Left renal cortex interstitium (tissue), 4 donors: ENCODE results near the gene ZDHHC14. TPM values are rescaled to one million over a fixed set of nuclear protein-coding genes. Genes with fewer than 3 reads are reported as not detected.
"Not testable (repeated sequence)": the region's sequence is repeated elsewhere in the genome, so short reads cannot be mapped to it uniquely, and the experiment has no call there.

Source experiments
- DNase-seq, 4 donors: peaks; one replicate each; pipeline ENCODE4 v3.0.0-alpha.2; 2013; ENCODE audit warnings: low read depth in 4 of 4, low spot score in 2 of 4, missing footprints in 1 of 4
- polyA plus RNA-seq, 4 donors: library from polyadenylated mRNA; unstranded; fragments of 120-200 nt; gene quantifications; one replicate each; pipeline ENCODE4 v1.2.1, GENCODE V29; 2013; ENCODE audit not compliant: insufficient read length in 4 of 4

The ZDHHC14 gene
- polyA plus RNA-seq, 4 donors: 18.8 to 21.6 (median 19.9) TPM

DNA sequence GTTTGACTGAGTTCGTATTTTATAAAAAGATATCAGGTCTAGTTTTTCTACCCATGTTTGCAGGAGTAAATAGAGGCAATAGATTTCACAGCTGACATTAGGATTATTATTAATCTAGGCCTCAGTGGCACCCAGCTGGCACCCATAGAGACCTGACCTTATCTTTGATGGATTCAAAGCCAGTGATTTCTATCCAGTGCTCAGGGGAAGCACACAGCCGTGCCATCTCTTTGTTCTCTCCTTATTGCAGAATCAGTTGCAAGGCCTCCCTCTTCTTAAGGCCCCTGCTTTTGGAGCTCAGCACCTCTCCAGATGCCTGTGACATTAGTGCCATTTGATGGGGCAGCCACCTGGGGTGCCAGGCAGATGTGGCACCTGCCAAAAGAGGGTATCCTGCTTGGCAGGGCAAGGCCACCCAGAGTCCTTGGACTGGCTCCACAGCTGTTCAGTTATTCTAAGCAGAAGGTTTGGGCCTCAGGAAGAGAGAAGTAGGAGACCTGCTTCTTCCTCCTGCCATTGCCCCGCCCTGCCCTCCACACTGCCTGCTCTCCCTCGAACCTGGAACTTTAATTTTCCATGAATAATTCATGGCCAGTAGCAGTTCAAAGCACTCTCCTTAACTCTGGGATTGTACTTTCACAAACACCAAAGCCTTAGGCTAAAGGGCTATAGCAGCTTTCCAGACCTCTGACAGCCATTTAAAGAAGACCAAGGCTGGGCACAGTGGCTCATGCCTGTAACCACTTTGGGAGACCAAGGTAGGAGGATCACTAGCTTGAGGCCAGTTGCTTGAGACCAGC lies 206.3 kb downstream of the ZDHHC14 start:
- DNase-seq: no peak

DNA sequence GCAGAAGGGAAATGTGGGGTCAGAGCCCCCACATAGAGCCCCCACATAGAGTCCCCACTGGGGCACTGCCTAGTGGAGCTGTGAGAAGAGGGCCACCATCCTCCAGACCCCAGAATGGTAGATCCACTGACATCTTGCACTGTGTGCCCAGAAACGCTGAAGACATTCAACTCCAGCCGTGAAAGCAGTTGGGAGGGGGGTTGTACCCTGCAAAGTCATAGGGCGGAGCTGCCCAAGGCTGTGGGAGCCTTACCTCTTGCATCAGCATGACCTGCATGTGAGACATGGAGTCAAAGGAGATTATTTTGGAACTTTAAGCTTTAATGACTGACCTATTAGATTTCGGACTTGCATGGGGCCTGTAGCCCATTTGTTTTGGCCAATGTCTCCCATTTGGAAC lies 209.7 kb downstream of the ZDHHC14 start:
- not testable (repeated sequence) for DNase-seq

DNA sequence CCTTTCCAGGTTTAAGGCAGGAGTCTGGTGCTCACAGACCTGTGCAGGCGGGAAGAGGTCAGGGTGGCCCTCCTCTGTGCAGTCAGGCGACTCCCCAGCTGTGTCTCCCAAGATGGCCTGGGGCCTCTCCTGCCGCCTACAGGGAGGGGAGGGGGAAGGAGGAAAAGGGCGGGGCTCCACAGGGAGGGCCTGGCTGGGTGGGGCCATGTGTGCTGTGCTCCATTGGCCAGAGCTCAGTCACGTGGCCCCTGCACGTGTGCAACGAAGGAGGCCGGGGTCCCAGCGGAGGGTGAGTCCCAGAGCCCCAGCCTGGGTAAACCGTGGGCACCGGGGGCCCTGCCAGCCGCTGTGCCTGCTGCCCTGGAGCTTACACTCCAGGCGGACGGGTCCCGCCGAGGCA lies 211.6 kb downstream of the ZDHHC14 start:
- no peak for DNase-seq

DNA sequence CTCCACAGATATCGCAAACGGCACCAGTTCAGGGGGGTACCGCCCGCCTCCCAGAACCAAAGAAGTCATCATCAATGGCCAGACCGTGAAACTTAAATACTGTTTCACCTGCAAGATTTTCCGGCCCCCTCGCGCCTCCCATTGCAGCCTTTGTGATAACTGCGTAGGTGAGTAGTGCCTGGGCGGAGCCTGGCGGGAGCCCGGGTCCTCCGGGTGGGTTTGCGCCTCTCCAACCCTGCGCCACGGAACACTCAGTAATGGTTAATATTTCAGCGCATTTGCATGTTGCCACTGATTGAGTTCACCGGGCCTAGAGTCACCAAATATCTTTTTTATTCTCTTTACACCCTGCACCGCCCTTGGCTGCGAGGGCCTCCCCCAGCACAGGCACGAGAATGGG lies 212.0 kb downstream of the ZDHHC14 start:
- no peak for DNase-seq

DNA sequence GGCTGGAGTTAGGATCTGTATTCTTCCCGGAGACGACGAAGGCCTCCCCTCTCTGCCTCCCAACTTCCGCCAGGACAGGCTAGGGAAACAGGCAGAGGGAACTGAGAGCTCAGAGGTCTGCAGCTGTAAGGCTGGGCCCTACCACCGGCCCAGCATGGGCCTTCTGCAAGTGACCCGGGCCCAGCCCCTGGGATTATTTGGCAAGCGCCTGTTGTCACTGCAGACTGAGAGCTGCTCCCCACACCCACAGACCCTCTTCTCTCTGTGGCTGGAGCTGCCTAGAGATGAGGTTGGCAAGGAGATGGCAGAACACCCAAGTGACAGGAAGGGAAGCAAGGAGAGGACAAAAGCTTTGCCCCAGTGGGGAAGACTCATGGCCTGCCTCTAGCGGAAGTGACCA lies 212.6 kb downstream of the ZDHHC14 start:
- no peak for DNase-seq

DNA sequence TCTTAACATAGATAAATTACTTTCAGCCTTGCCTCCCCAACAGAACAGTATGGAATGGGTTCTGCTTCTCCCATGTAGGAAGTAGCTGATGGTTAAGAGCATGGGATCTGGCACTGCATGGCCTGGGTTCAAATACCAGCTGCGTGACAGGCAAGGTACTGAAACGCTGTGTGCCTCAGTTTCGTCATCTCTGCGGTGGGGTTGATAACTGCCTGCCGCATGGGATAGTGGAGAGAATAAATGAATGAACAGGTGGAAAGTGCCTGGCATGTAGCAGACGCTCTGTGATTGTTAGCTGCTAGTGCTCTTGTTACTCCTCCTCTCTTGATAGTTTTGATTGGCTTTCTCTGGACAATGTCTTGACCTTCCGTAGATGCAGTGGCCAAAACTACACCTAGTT lies 213.3 kb downstream of the ZDHHC14 start:
- DNase-seq: no peak

DNA sequence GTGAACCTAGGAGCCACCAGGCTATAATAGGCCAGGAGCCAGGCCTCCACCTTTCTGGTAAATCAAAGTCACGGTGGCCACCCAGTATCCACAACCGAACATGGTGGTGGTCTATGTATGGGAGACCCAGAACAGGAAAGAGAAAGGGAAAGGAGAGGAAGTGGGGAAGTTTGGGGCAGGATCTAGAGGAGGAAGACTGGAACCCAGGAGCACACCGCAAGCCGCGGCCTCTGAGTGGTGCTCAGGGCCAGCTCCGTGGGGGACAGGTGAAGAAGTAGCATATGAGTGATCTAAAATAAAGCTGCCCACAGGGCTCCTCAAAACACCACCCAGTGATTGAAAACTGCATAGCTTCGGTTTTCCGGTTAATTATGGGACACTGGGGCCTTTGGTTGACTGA lies 214.8 kb downstream of the ZDHHC14 start:
- no peak for DNase-seq

DNA sequence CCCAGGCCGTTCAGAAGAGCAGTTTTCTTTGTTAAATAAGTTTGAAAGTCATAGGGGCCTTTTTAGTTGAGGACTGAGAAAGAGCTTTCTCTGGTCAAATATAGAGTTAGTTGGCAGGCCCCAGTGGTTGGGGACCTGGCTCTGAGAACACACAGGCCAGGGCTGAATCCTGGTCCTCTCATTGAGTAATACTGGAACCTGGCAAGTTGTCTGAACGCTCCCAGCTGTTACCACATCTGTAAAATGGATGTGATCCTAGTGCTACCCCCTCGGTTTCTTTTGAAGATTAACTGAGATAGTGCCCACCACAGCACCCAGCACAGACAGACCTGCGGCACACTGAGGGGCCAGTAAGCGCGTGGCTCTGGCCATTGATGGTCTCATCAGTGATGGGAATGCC lies 215.5 kb downstream of the ZDHHC14 start:
- no peak for DNase-seq

DNA sequence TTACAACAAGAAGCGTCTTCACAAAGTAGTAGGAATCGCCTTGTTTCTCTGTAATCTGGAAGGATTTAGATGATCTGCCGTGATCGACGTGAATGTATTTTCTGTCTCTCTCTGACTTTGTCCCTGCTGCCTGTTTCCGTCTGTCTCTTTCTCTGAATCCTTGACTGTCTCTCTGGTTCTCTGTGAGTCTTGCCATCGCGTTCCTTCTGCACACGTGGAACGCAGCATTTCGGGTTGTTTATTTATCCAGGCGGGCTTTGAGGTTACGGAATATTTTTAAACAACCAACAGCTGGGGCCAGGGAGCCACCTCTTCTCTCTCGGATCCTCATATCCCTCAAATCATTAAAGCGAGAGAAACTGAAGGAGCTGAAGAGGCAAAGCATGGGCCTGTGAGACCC lies 215.9 kb downstream of the ZDHHC14 start:
- no peak for DNase-seq

DNA sequence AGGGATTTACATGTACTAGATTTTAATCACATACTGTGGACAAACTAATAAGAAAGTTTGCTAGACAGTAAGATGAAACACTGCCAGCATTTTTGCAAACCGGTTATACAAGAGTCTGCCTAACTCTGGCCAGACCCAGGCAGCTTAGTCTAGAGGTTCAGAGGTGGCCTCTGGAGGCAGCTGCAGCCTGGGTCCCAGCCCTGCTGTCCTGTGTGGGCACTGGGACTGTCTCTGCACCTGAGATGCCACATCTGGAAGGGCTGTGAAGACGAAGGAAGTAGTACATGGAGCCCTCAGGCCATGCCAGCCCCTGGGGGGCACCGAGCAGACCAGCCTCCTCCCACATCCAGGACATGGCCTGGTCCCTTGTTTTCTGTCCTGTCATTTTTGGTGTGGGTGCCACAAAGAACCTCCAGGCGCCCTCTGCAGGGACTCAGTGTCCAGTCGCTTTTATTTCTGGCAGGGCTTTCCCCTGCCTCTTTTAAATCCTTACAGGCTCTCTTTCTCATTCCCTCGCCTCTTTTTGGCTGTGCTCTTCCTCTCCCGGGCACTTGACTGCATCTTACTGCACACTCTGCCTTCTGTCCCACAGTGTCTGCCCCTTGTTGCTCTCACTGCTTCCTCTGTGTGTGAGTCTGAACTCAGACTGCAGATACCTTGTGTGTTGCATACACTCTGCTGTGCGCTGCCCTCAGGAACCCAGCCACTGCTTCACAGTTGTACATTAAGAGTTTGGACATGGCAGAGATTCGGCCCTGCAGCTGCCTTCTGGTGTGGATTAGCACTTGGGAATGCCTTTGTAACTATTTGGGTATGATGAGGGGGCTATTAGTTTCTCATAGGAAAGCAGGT lies 216.7 kb downstream of the ZDHHC14 start:
- DNase-seq: no peak

DNA sequence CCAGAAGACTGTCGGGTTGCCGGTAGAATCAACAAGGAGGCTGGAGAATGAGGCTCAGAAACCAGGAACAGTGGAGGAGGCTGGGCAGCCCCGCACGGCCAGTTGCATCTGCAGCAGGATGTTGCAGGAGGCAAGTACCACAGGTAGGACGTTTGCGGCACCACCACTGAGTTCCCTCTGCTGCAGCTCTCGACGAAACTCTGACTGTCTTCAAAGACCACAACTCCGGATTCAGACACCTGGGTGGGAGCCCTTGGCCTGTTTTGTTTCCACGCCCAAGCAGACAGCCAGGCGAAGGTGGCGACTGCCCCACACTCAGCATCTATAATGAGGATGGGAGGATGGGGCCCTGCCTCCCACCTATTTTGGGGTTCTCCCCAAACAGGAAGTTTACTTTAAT lies 218.2 kb downstream of the ZDHHC14 start:
- DNase-seq: no peak

DNA sequence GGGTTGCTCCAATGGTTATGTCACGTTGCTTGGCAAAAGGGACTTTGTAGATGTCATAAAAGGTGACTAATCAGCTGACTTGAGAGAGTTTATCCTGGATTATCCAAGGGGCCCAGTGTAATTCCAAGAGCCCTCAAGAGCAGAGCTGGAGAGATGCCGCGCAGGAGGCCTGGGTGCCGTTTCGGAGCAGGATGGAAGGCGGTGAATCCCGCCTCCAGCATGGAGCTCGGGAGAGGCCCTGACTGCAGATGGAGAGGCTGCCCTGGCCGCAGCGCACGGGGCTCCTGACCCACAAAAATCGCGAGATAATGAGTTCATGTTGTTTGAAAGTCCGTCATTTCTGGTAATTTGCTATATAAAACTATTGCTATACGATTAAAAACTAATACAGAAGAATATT lies 219.8 kb downstream of the ZDHHC14 start:
- no peak for DNase-seq

DNA sequence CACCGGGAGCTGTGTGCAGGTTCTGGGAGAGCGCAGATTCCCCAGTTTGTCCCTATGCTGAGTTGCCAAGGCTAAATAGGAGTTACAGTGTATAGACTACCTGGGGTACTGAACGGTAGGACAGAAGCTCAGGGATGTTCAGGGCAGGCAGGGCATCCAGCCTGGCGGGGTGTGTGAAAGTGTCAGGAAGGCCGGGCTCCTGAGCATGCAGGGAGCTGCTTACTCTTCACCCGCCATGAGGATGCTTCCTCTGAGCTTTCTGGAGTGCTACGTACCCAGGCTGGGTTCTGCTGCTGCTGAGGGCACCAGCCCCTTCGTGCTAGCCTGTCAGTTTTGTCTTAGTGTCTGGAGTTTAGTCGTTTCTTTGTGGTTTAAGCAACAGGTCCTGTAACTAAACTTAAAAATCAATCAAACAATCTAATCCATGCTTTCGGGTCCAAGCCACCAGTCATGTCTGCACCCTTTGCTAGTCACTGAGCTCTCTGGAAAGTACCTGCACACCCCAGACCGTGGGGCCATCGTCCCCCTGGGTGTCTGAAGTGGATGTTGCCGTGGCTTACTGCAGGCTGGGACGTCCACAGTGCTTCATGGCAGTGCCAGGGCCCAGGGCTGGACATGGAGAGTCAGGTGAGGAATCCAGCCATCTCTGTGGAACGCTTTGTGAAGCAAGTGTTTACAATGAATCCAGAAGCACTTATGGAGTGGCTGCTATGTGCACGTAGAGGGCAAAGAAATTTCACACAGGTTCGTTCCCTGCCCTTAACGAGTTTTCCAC lies 221.7 kb downstream of the ZDHHC14 start:
- no peak for DNase-seq

DNA sequence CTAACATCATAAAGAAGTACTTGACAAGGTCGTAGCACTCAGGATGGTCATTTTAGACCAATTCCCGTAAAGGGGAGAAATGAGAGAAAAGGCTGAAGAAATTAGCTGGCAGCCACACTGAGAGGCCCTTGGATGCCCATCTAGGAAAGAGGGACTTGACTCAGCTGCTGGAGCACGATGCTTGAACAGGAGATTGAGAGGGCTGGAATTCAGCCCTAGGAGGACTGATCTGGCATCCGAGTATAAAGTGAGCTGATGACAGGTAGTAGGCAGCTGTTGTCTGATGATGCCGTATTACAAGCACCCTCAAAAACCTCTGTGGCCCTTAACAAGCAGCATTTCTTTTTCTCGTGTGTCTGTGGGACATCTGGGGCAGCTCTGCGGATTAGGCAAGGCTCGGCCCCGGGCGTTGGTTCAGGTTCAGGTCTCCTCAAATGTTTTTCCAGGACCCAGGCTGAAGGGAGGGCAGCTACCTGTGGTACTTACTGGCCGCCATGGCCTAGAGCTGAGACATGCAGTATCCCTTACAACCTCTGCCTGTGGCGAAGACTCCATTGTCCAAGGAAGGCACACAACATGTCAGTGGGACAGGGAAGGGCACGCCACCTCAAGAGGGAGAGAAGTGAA lies 222.4 kb downstream of the ZDHHC14 start:
- DNase-seq: no peak

DNA sequence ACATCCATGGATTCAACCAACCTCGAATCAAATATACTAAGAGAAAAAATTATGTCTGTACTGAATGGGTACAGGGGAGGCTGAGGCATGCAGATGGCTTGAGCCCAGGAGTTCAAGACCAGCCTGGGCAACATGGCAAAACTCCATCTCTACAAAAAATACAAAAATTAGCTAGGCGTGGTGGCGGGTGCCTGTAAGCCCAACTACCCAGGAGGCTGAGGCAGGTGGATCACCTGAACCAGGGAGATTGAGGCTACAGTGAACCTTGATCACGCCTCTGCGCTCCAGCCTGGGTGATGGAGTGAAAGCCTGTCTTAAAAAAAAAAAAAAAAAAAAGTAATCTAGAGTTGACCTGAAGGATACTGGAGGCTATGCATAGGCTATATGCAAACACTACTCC lies 223.0 kb downstream of the ZDHHC14 start:
- no peak for DNase-seq

DNA sequence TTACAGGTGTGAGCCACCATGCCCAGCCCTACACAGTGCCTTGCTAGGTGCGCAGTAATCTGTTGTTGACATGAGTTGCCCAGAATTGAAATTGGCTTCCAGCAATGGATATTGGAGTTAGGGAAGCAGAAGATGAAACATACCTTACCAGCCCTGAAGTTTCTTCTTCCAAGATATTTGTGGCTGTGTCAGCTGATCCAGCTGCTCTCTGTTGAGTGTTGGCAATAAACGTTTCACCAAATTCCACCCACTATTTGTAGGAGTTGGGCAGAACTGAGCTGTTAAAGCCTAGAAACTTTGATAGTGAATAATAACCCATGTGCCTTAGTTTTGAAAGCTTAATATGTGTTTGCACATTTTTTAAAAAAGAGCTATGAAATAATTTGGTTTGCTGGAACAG lies 223.8 kb downstream of the ZDHHC14 start:
- no peak for DNase-seq

DNA sequence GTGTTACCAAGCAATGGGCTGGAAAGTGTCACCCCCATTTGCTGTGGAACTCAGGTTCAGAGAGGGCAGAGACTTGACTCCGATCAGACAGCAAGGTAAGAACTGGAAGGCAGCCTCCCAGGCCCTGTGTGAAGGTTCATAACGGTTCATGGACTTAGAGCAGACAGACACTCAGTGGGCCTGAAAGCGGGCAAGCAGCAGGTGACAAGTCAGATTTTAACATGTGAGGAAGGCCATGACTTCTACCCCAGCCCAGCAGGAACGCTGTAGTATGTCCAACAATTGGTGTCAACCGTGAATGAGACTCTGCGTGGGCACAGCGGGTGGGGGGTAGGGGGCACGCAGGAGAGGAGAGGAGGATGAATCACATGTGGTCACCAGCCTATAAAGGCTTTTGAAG lies 224.5 kb downstream of the ZDHHC14 start:
- no peak for DNase-seq

DNA sequence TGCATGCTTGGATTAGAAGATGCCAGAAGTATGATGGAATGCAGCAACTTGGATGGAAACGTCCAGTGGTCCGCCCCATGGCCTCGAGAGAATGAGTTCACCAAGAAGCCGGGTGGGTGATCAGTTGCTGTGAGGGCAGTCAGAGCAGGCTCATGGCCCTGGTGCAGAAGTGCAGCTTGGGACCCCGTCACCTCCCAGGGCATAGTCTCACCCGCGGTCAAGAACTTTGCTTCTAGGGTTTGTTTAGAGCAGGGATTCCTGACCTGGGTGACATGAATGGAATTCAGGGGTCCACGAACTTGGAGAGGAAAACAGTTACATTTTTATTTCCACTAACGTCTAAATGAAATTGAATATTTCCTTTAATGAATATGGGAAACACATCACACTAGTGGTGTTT lies 225.5 kb downstream of the ZDHHC14 start:
- DNase-seq: no peak

DNA sequence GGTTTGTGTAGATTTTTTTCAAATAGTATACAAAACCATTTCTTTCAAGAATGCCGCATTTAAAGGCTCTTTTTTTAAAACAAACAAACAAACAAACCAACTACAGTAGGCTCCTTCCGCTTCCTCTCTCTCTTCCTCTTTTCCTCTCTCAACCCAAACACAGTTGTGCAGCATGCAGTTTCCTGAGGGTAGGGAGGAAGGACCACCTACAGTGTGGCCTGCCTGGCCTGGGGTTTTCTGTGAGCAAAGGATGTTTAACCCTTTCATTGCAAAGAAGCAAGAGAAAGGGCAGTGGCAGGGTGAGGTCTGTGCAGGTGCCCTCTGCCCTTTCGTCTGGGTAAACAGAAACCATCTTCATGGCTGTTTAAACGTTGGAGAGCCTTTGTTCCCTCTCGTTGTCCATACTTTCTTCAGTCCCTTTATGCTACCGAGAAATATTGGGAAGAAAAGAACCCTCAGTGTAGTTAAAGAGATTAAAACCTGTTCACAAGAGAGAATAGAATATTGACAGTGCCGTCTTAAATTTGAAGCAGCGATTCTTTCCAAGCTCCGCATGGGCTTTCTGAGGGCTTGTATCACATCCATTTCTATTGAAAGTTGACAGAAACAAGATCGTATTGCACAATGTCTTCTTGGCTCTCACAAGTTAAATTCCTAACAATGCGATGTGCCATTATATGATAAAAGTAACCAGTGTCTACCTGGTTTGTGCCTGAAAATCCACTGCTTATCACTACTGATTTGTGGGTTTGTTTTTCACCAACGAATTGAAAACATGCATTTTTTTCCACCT lies 226.5 kb downstream of the ZDHHC14 start:
- DNase-seq: no peak
